HEK293 (cell line): Measurements from ENCODE around the gene VSIG1.

Experiments used
- CTCF ChIA-PET: fragments of 350-600 bp; formaldehyde crosslinking; extraction: SDS; loops from one replicate; lab custom pipeline; 2021; ENCODE audit warnings: antibody characterized with exemption; lab: Yijun Ruan, JAX
- POLR2A ChIA-PET: fragments of 300-600 bp; formaldehyde crosslinking; extraction: SDS; loops from one replicate; lab custom pipeline; 2020; ENCODE audit warnings: antibody characterized with exemption, inconsistent platforms; lab: Yijun Ruan, JAX
- H3K27ac ChIP-seq: fragments of 200-500 bp; sonication (Bioruptor generic); 2 replicates; pipeline ENCODE4 v1.5.1; 2014; ENCODE audit warnings: low read depth, low read length, control low read depth, inconsistent platforms; ENCODE audit errors: extremely low read depth
- H3K36me3 ChIP-seq, 2 experiments: fragments of 200-500 bp in 1 of 2; sonication (Bioruptor generic) in 1 of 2; 1 replicate in 1 of 2; 2 replicates in 1 of 2; pipeline ENCODE4 v1.5.1; 2014 to 2017; ENCODE audit warnings: inconsistent platforms in 2 of 2, low read length in 2 of 2; ENCODE audit not compliant: control insufficient read depth in 2 of 2, insufficient read depth in 1 of 2
- H3K4me1 ChIP-seq: fragments of 200-500 bp; sonication (Bioruptor generic); 2 replicates; pipeline ENCODE4 v1.5.1; 2014; ENCODE audit warnings: mild to moderate bottlenecking, low read length, inconsistent platforms; ENCODE audit not compliant: control insufficient read depth, insufficient read depth
- H3K4me3 ChIP-seq: 2 replicates; pipeline ENCODE4 v1.5.1; 2011; ENCODE audit warnings: low read depth, mild to moderate bottlenecking, control low read depth, low read length, moderate library complexity
- H3K9me3 ChIP-seq: fragments of 200-500 bp; sonication (Bioruptor generic); 2 replicates; pipeline ENCODE4 v1.5.1; 2014; ENCODE audit warnings: low read depth, low read length, inconsistent platforms; ENCODE audit not compliant: control insufficient read depth, insufficient read depth
- BCL11B ChIP-seq: fragments of 450-650 bp; formaldehyde crosslinking; IDR thresholded peaks from 2 replicates; pipeline ENCODE4 v1.5.1; 2016; ENCODE audit warnings: low read depth, missing biosample characterization, missing genetic modification characterization
- GLI2 ChIP-seq: fragments of 450-650 bp; formaldehyde crosslinking; IDR thresholded peaks from 2 replicates; pipeline ENCODE4; 2017; ENCODE audit warnings: missing biosample characterization, missing genetic modification characterization, low read depth, borderline replicate concordance
- KLF10 ChIP-seq: fragments of 450-650 bp; IDR thresholded peaks from 2 replicates; pipeline ENCODE4 v1.5.1; 2018; ENCODE audit warnings: missing biosample characterization, mild to moderate bottlenecking, missing genetic modification characterization
- TRIM28 ChIP-seq: IDR thresholded peaks from 2 replicates; pipeline ENCODE4 v1.6.1; 2011; ENCODE audit warnings: low read length, control low read depth, borderline replicate concordance
- ZBTB48 ChIP-seq: fragments of 450-650 bp; formaldehyde crosslinking; IDR thresholded peaks from 2 replicates; pipeline ENCODE4 v1.5.1; 2016; ENCODE audit warnings: missing biosample characterization, missing genetic modification characterization
- ZNF23 ChIP-seq: fragments of 450-650 bp; formaldehyde crosslinking; IDR thresholded peaks from 2 replicates; pipeline ENCODE4 v1.5.1; 2016; ENCODE audit warnings: missing biosample characterization, missing genetic modification characterization, borderline replicate concordance
- ZNF248 ChIP-seq: fragments of 450-650 bp; formaldehyde crosslinking; IDR thresholded peaks from 2 replicates; pipeline ENCODE4 v1.5.1; 2017; ENCODE audit warnings: missing biosample characterization, missing genetic modification characterization
- ZNF354C ChIP-seq: fragments of 450-650 bp; formaldehyde crosslinking; IDR thresholded peaks from 2 replicates; pipeline ENCODE4 v1.5.1; 2016; ENCODE audit warnings: missing biosample characterization, missing genetic modification characterization, low read depth, borderline replicate concordance
- ZNF626 ChIP-seq: fragments of 450-650 bp; sonication (Bioruptor Pico); formaldehyde crosslinking; IDR thresholded peaks from 2 replicates; pipeline ENCODE4 v1.5.1; 2018; ENCODE audit warnings: missing biosample characterization, missing genetic modification characterization, inconsistent platforms
- ZSCAN16 ChIP-seq: fragments of 450-650 bp; formaldehyde crosslinking; IDR thresholded peaks from 2 replicates; pipeline ENCODE4 v1.5.1; 2016; ENCODE audit warnings: missing biosample characterization, missing genetic modification characterization

The VSIG1 gene

GRCh38 chrX:108126661-108127060, 81.8 kb downstream of the VSIG1 start:
- no peak for TF ChIP-seq ZBTB48 (tag by site-specific recombination)
- TF ChIP-seq GLI2 (tag by site-specific recombination): no peak
- no peak for TF ChIP-seq KLF10
- no peak for TF ChIP-seq ZNF354C (tag by site-specific recombination)
- TF ChIP-seq BCL11B (tag by site-specific recombination): no peak
- no peak for TF ChIP-seq TRIM28
- no peak for TF ChIP-seq ZNF248 (tag by site-specific recombination)
- POLR2A ChIA-PET: no interaction called here
- Histone ChIP-seq H3K36me3 (peaks cover 0 to 4% of the 10 kb centered on the region in 2 experiments; a peak in 1 of 3 replicates), H3K4me3 (no peak overlapping the region), H3K4me1 (0 out of 2 replicates have a peak, but pooled peaks cover 7% of the 10 kb centered on the region), H3K27ac (no peak overlapping the region), H3K9me3 (no peaks in the 10 kb centered on the region)
- CTCF ChIA-PET: interaction anchor here (0.7 to 1.8 kb wide), 2 partner anchors 13 to 87 kb away, joined by 3 to 8 read pairs; no protein-coding TSS in a partner anchor

DNA sequence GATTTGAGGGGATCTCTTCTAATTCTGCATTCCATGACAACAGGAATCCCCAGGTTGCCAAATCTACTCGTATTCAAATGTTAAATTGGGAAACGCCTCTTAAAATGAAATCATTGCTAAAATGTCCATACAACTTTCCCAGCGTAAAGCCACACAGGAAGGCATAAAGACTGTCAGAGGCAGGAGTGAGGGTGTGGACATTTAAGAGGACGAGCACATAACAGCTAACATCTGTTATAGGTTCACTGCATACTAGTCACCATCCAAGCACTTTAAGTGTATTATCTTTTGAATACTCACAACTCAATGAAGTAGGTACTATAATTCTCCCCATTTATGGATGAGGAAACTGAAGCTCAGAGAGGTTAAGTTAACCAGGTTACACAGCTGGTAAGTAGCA, 82.3 kb downstream of the VSIG1 start:
- peaks cover 0 to 5% of the 10 kb centered on the region in 2 experiments; a peak in 2 of 3 replicates for H3K36me3 ChIP-seq
- CTCF ChIA-PET: interaction anchor here (0.7 to 1.8 kb wide), 2 partner anchors 12 to 86 kb away, joined by 3 to 8 read pairs; no protein-coding TSS in a partner anchor
- POLR2A ChIA-PET: no interaction called here
- TF ChIP-seq ZNF23 (tag by site-specific recombination) (no peak), ZNF626 (no peak), ZSCAN16 (tag by site-specific recombination) (no peak)
- no peak overlapping the region for H3K4me3 ChIP-seq
- H3K9me3 ChIP-seq: no peaks in the 10 kb centered on the region
- H3K4me1 ChIP-seq: 0 out of 2 replicates have a peak, but pooled peaks cover 7% of the 10 kb centered on the region
- H3K27ac ChIP-seq: no peak overlapping the region
